NT2/D1 (cell line): ENCODE results near the gene TMEM204.

Experiments used
- DNase-seq: peaks from one replicate; pipeline ENCODE4 v3.0.0-alpha.2; 2011; ENCODE audit warnings: low read depth, low spot score
- H3K27me3 ChIP-seq: 2 replicates; pipeline ENCODE4 v1.6.0; 2011; ENCODE audit warnings: mild to moderate bottlenecking; ENCODE audit not compliant: insufficient read length, insufficient read depth
- H3K36me3 ChIP-seq: 2 replicates; pipeline ENCODE4 v1.6.1; 2011; ENCODE audit warnings: mild to moderate bottlenecking, low read length, mixed read lengths; ENCODE audit not compliant: insufficient read depth, insufficient read length
- H3K4me1 ChIP-seq: 2 replicates; pipeline ENCODE4 v1.5.1; 2011; ENCODE audit not compliant: insufficient read depth, insufficient read length
- H3K4me3 ChIP-seq: 2 replicates; pipeline ENCODE4 v1.5.1; 2011; ENCODE audit warnings: low read depth; ENCODE audit not compliant: insufficient read length
- H3K9ac ChIP-seq: 2 replicates; pipeline ENCODE4 v1.6.0; 2011; ENCODE audit warnings: low read depth; ENCODE audit not compliant: insufficient read length
- H3K9me3 ChIP-seq: 2 replicates; pipeline ENCODE4 v1.5.1; 2011; ENCODE audit warnings: mild to moderate bottlenecking, low read length; ENCODE audit not compliant: insufficient read depth
- SUZ12 ChIP-seq: IDR thresholded peaks from 2 replicates; pipeline ENCODE4 v1.6.1; 2011; ENCODE audit not compliant: insufficient read length, insufficient read depth; ENCODE audit errors: extremely low read depth
- YY1 ChIP-seq: IDR thresholded peaks from 2 replicates; pipeline ENCODE4 v1.6.1; 2011; ENCODE audit not compliant: insufficient read length, insufficient read depth
- ZNF274 ChIP-seq: IDR thresholded peaks from 2 replicates; pipeline ENCODE4 v1.6.1; 2011; ENCODE audit warnings: mild to moderate bottlenecking, low read depth, low read length

TMEM204 gene

DNA sequence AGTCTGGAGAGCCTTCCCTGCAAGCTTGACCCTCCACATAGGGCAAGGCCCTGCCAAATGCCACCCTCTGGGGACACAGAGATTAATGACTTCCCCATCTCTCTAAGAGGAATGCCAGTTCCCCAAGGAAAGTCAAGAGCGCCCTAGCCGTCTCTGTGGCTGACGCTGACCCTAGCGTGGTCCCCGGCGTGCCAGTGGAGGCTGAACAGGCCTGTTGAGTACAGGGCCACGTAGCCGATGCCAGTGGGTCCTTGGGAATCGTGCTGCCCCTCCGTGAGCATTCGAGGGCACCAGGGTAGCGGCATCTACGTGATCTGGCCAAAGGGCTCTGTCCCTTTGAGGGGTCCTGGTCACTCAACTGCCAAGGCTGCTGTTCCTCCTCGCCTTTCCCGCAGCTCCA lies 17.2 kb downstream of the TMEM204 start:
- TF ChIP-seq YY1 (no peak), SUZ12 (no peak), ZNF274 (no peak)
- Histone ChIP-seq H3K27me3 (no peaks in the 10 kb centered on the region), H3K9ac (no peak overlapping the region), H3K4me3 (no peak overlapping the region), H3K36me3 (peaks cover 19% of the 10 kb centered on the region), H3K4me1 (peaks cover 2% of the 10 kb centered on the region), H3K9me3 (no peaks in the 10 kb centered on the region)
- DNase-seq, result no peak

DNA sequence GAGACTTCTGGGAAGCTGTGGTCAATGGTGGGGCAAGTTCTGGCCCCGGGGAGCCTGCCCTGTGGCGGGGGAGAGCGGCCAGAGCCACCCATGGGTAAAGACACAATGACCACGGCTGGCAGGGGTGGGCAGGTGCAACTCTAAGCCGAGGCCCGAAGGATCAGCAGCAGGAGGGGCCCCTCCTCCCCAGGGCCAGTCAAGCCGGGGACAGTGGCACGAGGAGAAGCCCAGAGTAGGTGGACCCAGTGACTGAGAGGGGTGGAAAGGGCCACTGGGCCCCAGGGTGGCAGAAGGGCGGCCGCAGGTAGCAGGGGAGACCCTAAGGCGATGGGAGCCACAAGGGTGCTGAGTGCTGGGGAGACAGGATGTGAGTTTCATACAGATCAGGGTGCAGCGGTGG lies 17.7 kb downstream of the TMEM204 start:
- TF ChIP-seq SUZ12 (no peak), YY1 (no peak), ZNF274 (no peak)
- no peaks in the 10 kb centered on the region for H3K27me3 ChIP-seq
- H3K4me1 ChIP-seq, result peaks cover 2% of the 10 kb centered on the region
- DNase-seq, result no peak
- no peak overlapping the region for H3K4me3 ChIP-seq
- H3K9ac ChIP-seq, result no peak overlapping the region
- no peaks in the 10 kb centered on the region for H3K9me3 ChIP-seq
- H3K36me3 ChIP-seq, result peaks cover 20% of the 10 kb centered on the region

DNA sequence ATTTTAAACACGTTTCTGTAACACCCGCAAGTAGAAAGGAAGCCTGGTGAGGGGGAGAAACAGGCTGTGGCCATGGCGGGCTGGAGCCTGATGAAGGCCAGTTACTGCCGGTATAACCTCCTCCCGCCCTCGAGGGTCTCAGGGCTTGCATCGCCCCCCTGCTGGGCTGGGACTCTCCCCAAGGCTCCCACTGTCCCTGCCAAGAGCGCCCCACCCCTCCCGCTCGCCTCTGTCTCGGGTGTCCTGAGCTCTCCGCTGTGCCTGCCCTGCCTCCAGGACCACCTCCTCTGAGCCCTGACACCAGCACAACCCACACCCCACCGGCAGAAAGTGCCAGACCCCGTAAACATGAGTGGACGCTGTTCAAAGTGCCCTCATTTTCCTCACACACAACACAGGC lies 18.7 kb downstream of the TMEM204 start:
- H3K9ac ChIP-seq, result no peak overlapping the region
- DNase-seq, result no peak
- peaks cover 2% of the 10 kb centered on the region for H3K4me1 ChIP-seq
- no peak overlapping the region for H3K4me3 ChIP-seq
- no peaks in the 10 kb centered on the region for H3K27me3 ChIP-seq
- peaks cover 24% of the 10 kb centered on the region for H3K36me3 ChIP-seq
- TF ChIP-seq ZNF274 (no peak), SUZ12 (no peak), YY1 (no peak)
- H3K9me3 ChIP-seq, result no peaks in the 10 kb centered on the region

DNA sequence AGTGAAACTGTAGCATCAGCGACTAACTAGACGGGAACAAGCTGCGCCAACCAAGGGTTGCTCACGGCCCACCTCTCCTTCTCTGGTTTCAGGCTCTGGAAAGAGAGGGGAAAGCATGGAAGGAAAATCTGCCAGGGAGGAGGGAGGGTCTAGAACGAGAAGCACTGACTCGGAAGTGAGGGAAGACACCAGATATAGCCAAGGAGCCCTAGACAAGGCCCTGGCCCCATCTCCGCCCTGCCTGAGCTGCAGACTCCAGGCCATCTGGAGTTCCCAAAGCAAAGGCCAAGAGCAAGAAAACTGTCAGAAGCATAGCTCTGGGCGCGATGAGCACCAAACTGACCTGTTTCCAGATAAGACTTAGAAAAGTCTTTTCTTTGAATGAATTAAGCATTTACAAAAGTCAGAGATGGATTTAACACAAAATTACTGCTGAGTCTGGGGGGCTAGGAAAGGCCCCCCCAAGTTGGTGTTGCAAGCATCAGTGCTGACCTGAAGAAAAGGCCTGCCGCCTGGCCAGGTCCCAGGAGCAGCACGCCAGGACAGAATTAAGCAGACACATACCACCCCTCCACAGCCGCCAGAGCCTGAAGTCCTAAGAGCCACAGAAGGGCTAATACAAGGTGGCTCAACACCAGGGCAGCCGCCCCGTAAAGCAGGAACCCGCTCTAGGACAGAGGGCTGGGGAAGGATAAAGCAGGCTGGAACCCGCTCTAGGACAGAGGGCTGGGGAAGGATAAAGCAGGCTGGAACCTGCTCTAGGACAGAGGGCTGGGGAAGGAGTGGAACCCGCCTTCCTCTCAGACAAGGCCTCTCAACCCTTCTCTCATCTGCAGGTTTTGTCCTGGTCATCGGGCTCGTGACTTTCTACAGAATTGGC lies 20.7 kb downstream of the TMEM204 start:
- TF ChIP-seq ZNF274 (no peak), SUZ12 (no peak), YY1 (no peak)
- H3K4me3 ChIP-seq, result no peak overlapping the region
- H3K27me3 ChIP-seq, result no peaks in the 10 kb centered on the region
- no peak overlapping the region for H3K9ac ChIP-seq
- H3K4me1 ChIP-seq, result peaks cover 11% of the 10 kb centered on the region
- H3K36me3 ChIP-seq, result peaks cover 37% of the 10 kb centered on the region
- no peak for DNase-seq
- no peaks in the 10 kb centered on the region for H3K9me3 ChIP-seq

DNA sequence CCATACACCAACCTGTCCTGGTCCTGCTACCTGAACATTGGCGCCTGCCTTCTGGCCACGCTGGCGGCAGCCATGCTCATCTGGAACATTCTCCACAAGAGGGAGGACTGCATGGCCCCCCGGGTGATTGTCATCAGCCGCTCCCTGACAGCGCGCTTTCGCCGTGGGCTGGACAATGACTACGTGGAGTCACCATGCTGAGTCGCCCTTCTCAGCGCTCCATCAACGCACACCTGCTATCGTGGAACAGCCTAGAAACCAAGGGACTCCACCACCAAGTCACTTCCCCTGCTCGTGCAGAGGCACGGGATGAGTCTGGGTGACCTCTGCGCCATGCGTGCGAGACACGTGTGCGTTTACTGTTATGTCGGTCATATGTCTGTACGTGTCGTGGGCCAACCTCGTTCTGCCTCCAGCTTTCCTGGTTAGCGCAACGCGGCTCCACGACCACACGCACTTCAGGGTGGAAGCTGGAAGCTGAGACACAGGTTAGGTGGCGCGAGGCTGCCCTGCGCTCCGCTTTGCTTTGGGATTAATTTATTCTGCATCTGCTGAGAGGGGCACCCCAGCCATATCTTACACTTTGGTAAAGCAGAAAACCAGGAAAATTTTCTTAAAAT lies 21.5 kb downstream of the TMEM204 start:
- H3K27me3 ChIP-seq, result no peaks in the 10 kb centered on the region
- H3K36me3 ChIP-seq, result peaks cover 43% of the 10 kb centered on the region
- H3K9ac ChIP-seq, result no peak overlapping the region
- DNase-seq, result no peak
- TF ChIP-seq SUZ12 (no peak), ZNF274 (no peak), YY1 (no peak)
- no peak overlapping the region for H3K4me3 ChIP-seq
- peaks cover 17% of the 10 kb centered on the region for H3K4me1 ChIP-seq
- no peaks in the 10 kb centered on the region for H3K9me3 ChIP-seq

DNA sequence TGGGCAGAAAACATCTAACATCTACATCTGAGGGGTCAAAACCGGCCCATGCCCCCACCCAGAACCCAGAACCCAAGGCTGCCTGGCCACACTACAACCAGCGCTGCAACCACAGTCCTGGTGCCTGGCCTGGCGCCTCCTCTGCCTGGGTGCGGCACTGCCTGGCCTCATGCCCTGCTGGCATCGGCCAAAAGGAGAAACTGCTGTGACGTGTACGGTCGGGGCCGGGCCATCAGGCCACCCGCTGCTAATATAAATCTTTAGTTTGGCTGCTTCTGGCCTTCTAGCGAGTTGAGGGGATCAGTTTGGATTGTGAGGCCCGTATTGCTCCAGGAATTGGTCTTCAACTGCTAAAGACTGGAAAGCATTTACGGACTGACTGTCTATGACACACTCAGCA lies 22.8 kb downstream of the TMEM204 start:
- no peaks in the 10 kb centered on the region for H3K27me3 ChIP-seq
- no peaks in the 10 kb centered on the region for H3K9me3 ChIP-seq
- no peak overlapping the region for H3K4me3 ChIP-seq
- H3K9ac ChIP-seq, result no peak overlapping the region
- H3K4me1 ChIP-seq, result peaks cover 26% of the 10 kb centered on the region
- TF ChIP-seq ZNF274, result no peak
- TF ChIP-seq YY1, result no peak
- no peak for TF ChIP-seq SUZ12
- H3K36me3 ChIP-seq, result peaks cover 46% of the 10 kb centered on the region
- no peak for DNase-seq

DNA sequence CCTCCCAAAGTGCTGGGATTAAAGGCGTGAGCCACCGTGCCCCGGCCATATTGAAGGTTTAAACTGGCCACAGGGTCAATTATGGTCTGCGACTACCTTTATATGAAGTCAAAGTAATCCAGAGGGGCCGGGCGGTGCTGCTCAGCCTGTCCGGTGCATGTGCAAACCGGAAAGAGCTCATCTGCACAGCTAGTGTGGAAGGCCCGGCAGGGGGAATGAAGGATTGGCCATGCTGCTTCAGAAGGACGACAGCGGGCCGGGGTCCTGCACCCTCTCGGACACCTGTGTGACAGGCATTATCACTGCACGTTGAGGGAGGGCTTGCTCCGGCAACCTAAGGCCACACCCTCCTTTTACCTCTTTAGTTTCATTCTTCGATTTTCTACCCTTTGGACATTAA lies 23.6 kb downstream of the TMEM204 start:
- Histone ChIP-seq H3K4me1 (peaks cover 29% of the 10 kb centered on the region), H3K9me3 (no peaks in the 10 kb centered on the region), H3K9ac (no peak overlapping the region), H3K4me3 (no peak overlapping the region), H3K27me3 (no peaks in the 10 kb centered on the region), H3K36me3 (peaks cover 45% of the 10 kb centered on the region)
- DNase-seq, result no peak
- no peak for TF ChIP-seq YY1
- TF ChIP-seq SUZ12, result no peak
- TF ChIP-seq ZNF274, result no peak
